Amygdala (tissue), 56 donors: ENCODE data around the gene PPP4R2.
A peak's percentile ranks its signal among the peaks of the same experiment; 100 is the strongest.
"Not testable (repeated sequence)": the region's sequence is repeated elsewhere in the genome, so short reads cannot be mapped to it uniquely, and the experiment has no call there.

Experiments used
- DNase-seq, 56 donors: peaks; one replicate each; lab custom pipeline; 2025; lab: John Stamatoyannopoulos, UW

Gene PPP4R2

GRCh38 chr3:73061416-73061815, 64.8 kb downstream of the PPP4R2 start, which contains the start of gene EBLN2:
TSS of gene EBLN2 (plus strand) at chr3:73061659. CDS start at chr3:73062082, 423 bp downstream.
- no peak for DNase-seq

- not testable (repeated sequence) for DNase-seq
Observed at GRCh38 chr3:73066243-73066642, 69.6 kb downstream of the PPP4R2 start.

GRCh38 chr3:73068419-73068818, 71.8 kb downstream of the PPP4R2 start:
- no peak for DNase-seq

- DNase-seq: no peak
Observed at GRCh38 chr3:73069187-73069586, 72.6 kb downstream of the PPP4R2 start.

GRCh38 chr3:73069775-73070444, 73.3 kb downstream of the PPP4R2 start:
- DNase-seq: no peak

GRCh38 chr3:73070675-73071575, 74.3 kb downstream of the PPP4R2 start:
- DNase-seq: no peak

- no peak for DNase-seq
Observed at GRCh38 chr3:73071952-73072351, 75.3 kb downstream of the PPP4R2 start.

GRCh38 chr3:73072634-73073033, 76.0 kb downstream of the PPP4R2 start:
- DNase-seq: no peak

GRCh38 chr3:73073091-73073707, 76.6 kb downstream of the PPP4R2 start:
- DNase-seq: no peak

- DNase-seq: no peak
Observed at GRCh38 chr3:73074781-73075180, 78.2 kb downstream of the PPP4R2 start.

GRCh38 chr3:73080216-73080966, 83.8 kb downstream of the PPP4R2 start:
- DNase-seq: no peak

GRCh38 chr3:73081140-73081539, 84.5 kb downstream of the PPP4R2 start:
- no peak for DNase-seq

GRCh38 chr3:73084170-73084569, 87.6 kb downstream of the PPP4R2 start:
- DNase-seq: no peak

- peak in 31 of 56 donors; percentile 2 to 60 (median 10) for DNase-seq
Observed at GRCh38 chr3:73086071-73086494, 89.5 kb downstream of the PPP4R2 start.

GRCh38 chr3:73094129-73094528, 97.5 kb downstream of the PPP4R2 start:
- DNase-seq: no peak

- DNase-seq: no peak
Observed at GRCh38 chr3:73094951-73095350, 98.3 kb downstream of the PPP4R2 start.

- no peak for DNase-seq
Observed at GRCh38 chr3:73096169-73096568, 99.6 kb downstream of the PPP4R2 start.

- no peak for DNase-seq
Observed at GRCh38 chr3:73098026-73098425, 101.4 kb downstream of the PPP4R2 start.

GRCh38 chr3:73098873-73099272, 102.3 kb downstream of the PPP4R2 start:
- no peak for DNase-seq
